TTC549 (cell line): ENCODE data around the gene CRYBA1.

Experiments
- FAIRE-seq: peaks from 2 replicates; lab custom pipeline; 2012; peaks lifted over from hg19 to GRCh38; lab: Jason Lieb, UNC

The CRYBA1 gene

DNA sequence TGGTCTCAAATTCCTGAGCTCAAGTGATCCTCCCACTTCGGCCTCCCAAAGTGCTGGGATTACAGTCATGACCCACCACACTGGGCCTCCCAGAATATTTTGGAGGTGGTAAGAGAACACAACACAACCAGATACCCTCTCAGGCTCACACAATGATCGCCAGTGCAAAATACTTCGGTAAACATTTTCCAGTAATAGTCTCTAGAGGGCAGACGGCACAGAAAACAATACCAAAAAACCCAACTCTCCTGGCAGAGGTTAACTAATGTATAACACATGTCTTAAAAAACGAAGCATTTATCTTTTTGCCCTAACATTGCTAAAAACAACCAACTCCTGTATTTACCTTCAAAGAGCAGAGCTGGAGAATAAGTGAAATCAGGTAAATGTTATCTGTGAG is 36.8 kb downstream of the CRYBA1 start:
- no peak for FAIRE-seq

DNA sequence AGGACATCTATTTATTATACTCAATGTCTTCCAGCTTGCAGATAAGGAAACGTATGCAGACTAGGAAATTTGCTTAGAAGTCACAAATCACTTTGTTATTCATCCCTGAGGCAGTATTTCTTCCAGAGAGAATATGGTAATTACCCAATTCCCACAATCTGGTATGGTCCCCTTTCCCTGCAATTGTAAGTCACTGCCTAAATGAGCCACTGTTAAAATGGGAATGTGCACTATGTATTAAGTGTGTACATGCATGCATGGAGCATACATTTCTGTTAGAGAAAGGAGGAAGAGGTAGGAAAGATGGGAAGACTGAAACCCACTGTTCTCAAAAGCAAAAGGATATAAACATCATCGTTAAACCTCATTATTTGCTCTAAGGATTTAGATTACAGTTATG is 37.3 kb downstream of the CRYBA1 start:
- FAIRE-seq = no peak

DNA sequence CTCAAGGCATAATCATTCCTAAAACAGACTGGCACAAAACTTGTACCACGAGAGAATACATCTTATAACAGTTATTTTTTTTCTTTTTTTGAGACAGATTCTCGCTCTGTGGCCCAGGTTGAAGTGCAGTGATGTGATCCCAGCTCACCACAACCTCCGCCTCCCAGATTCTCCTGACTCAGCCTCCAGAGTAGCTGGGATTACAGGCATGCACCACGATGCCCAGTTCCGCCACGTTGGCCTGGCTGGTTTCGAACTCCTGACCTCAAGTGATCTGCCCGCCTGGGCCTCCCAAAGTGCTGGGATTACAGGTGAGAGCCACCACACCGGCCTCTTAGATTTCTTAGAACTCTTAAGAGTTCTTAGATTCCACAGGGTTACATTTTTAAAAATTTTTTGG is 43.2 kb downstream of the CRYBA1 start:
- no peak for FAIRE-seq

DNA sequence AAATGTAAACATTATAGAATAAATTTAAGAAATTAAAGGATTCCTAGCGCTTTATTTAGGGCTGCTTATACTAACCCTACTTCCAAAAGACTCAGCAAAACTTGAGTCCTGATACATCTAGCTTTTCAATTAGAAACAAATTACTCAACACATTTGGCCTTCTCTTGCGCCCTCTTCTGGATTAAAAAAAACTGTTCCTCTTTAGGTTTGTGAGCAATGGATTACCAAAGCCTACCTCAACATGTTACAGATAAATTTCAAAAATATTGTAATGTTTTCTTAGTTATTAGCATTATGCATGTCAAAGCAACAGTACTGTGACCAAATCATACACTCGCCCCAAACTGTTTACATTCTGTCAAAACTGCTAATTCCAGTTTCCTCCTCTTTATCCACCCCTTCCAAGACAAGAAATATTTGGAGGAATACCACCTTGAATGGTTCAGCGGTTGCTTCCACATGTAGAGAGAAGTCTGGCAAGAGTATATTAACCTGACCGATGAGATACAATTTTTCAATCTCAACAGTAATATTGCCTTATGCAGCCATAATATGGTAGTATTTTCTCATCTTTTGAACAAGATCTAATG is 44.6 kb downstream of the CRYBA1 start:
- peak; percentile 61 for FAIRE-seq

DNA sequence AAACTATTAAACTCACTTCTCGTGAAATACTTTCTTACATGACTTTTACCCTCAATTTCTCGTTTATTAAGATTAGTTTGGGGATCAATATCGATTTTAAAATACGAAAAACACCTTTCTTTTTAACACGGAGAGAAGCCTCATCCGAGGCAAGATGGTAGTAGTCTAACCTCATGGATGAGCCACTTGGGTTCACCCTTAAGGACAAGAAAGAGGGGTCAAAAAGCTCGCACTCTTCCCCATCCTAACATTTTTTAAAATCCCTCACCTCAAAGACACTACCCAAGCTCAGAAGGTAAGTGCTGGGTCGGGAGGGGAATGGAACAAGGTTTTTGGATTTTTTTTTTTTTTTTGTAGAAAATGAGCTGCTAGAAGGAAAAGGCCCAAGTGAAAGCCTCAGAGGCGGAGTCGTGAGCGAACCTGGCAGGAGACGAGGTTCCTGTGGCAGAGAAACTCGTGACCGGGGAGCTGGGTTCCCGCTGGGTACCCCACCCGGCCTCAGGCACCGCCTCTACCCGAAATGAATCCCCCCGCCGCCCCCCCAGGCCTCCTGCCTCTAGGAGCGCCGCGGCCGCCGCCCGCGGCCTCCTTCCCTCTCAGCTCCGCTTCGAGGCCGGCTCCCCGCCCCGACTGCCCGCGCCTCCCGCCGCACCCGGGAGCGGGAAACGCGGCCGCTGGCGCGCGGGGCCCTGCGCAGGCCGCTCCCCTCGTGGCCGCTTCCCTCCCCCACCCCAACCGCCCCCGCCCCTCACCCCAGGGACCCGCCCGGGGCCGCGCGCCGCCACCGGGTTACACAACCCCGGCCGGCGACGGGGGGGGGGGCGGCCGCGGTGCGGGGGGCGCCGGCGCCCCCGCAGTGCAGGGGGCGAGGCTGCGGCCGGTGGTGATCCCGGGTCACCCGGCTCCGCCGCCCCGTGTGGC is 45.7 kb downstream of the CRYBA1 start:
- FAIRE-seq = no peak

DNA sequence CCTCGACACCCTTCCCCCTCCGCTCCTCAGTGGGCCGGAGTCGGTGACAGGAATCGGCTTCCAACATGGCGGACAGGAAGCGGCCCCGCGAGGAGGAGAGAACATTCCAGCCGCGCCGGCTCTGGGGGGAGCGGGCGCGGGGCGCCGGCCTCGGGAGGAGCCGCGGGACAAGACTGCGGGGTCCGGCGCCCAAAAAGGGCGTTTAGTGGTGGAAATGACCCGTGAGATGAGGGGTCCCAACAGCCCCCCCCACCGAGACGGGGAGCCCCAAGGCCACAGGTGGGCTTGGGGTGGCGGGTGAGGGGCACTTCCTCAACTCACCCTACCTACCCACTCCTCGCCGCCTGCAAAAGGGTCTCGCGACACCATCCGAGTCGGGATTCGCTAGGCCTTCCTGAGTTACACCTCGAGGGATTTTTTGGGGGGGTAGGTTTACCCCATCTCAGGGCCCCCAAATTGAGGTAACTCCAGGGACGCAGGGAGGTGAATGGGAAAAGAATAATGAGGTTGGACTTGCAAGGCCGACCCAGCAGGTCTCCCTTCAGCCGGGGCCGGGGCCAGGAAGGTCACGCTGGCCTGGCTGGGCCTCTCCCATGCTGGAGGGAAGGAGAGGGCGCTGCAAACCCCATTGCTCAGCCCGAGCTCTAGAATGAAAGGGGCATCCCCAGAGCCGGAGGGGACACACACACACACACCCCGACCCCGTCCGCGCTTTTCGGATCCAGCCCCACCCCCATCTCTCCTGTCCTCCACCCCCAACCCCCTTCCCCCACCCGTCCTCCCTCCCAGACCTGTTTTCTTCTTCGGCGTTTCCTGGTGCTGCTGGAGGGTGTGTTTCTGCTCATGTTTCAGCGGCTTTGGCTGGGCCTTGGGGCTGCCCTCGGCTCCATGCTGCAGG is 46.6 kb downstream of the CRYBA1 start:
- FAIRE-seq = no peak

DNA sequence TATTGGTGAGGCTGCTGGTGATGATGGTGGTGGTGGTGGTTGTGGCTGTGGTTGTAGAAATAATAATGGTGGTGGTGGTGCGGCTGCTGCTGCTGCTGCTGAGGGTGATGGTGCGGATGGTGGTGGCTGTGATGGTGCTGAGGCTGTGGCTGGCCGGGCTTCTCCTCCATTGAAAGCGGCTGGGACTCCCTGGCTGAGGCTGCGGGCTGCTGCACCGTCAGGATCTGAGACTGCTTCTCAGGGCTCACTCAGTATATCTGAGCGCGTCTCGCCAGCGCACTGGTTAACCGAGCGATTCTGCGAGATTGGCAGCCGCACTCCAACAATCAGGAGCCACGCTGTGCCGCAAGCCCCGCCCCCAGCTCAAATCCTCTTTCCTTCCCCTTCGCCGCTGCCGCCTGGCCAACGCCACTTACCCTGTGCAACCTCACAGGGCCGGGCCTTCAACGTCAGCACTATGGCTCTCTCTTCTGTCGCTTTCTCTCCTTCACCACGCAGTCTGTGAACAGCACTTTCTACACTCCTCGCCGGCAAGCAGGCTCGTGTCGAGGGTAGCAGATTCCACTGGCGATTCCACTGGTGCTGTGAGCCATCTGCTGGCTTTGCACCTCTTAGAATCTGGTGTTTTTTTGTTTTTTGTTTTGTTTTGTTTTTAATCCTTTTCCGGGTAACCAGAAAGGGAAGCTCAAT is 47.4 kb downstream of the CRYBA1 start, which contains the start of gene NUFIP2:
Gene NUFIP2 (minus strand): TSS at position 259 of the 690 bp plus-strand sequence. CDS start 89 bp downstream, at position 170.
- peak; percentile 92 for FAIRE-seq

DNA sequence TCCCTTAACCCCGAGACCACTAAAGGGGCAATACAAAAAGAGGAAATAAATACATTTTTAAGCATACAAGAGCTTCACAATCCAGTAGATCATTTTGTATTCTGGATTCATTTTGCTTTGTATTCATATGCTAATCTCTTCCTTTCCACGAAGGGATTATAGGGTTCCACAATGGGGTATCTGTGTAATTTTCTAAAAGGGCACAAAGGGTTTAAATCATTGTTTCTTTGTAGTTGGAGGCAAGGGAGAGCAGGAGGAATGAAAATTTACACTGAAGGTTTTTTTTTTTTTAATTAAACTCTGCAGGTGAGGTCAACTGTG is 47.9 kb downstream of the CRYBA1 start:
- FAIRE-seq = no peak

DNA sequence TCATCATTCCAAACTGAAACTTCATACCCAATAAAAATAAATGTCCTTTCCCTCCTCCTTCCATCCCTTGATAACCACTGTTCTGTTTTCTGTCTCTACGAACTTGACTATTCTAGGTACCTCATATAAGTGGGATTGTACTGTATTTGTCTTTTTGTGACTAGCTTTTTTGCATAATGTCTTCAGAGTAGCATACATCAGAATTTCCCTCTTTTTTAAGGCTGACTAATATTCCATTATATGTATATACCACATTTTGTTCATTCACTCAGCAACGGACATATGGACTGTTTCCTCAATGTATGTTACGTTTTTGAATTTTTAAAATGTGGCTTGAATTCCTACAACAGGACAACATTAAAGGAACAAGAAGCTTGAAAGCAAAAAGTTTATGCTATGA is 48.8 kb downstream of the CRYBA1 start:
- no peak for FAIRE-seq

DNA sequence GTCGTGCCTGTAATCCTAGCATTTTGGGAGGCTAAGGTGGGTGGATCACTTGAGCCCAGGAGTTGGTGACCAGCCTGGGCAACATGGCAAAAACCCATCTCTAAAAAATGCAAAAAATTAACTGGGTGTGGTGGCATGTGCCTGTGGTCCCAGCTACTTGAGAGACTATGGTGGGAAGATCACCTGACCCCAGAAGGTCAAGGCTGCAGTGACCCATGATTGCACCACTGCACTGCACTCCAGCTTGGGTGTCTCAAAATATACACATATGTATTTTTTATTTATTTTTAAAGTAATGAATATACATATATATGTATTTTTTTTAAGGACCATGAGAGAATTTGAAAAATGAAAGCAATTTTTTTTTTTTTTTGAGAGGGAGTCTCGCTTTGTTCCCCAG is 52.4 kb downstream of the CRYBA1 start:
- FAIRE-seq = no peak

DNA sequence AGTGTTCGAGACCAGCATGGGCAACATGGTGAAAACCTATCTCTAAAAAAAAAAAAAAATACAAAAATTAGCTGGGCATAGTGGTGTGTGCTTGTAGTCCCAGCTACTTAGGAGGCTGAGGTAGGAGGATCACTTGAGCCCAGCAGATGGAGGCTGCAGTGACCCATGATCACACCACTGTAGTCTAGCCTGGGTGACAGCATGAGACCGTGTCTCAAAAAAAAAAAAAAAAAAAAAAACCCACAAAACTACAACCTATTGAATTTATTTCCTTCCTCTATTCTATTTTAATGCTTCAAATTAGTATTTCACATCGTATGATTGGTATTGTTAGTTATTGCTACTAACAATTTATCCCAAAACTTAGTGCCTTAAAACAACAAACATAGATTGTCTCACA is 56.7 kb downstream of the CRYBA1 start:
- FAIRE-seq = no peak
